Measurements from ENCODE around the gene AFF3. TPM values are rescaled to one million over a fixed set of nuclear protein-coding genes. Genes with fewer than 3 reads are reported as not detected.

The AFF3 gene
- total and polyA plus RNA-seq, 2 donors (not counting 3 experiments of a cell fraction or from before 2014, with no cell fraction given): 0.06 to 0.07 TPM

GRCh38 chr2:99607454-99607853 is 534.9 kb downstream of the AFF3 start:
- H3K4me3 ChIP-seq (replicated peaks in 1 of 3; ENCODE audit: insufficient read depth in 1 of 3, low read depth in 1 of 3, low read length in 3 of 3): no peak overlapping the region
- no peaks in the 10 kb centered on the region for H3K9me1 ChIP-seq (replicated peaks; ENCODE audit: control insufficient read depth, extremely low read depth, insufficient read depth, low read length)
- H3K36me3 ChIP-seq (ENCODE audit: control insufficient read depth in 2 of 2, extremely low read depth in 1 of 2, insufficient read depth in 2 of 2, low read length in 2 of 2): no peaks in the 10 kb centered on the region
- no peak overlapping the region for H2AFZ ChIP-seq (ENCODE audit: low read depth, low read length)
- peaks cover 0 to 6% of the 10 kb centered on the region in 2 experiments for H3K27me3 ChIP-seq (ENCODE audit: control insufficient read depth in 2 of 2, insufficient read depth in 2 of 2, low read length in 2 of 2)
- H3K4me2 ChIP-seq (ENCODE audit: insufficient read depth, low read length): no peak overlapping the region
- no peaks in the 10 kb centered on the region for H3K4me1 ChIP-seq (ENCODE audit: control insufficient read depth, extremely low read depth, insufficient read depth, low read length)
- TF ChIP-seq FOS (IDR thresholded peaks at IDR 0.05; ENCODE audit: borderline replicate concordance, insufficient read depth, low read length): no peak
- TF ChIP-seq MAX (IDR thresholded peaks at IDR 0.05; ENCODE audit: insufficient read depth, insufficient read length): no peak
- no peak overlapping the region for H3K9ac ChIP-seq (replicated peaks; ENCODE audit: extremely low read depth, insufficient read depth, low read length)
- H3K9me3 ChIP-seq (replicated peaks; ENCODE audit: control insufficient read depth, insufficient read depth, low read length): no peaks in the 10 kb centered on the region
- DNase-seq (ENCODE audit: low read depth, low spot score): no peak
- dilution Hi-C loops (cut with MboI; ENCODE audit: extremely low pct_ligation_motif_present, low sequenced_read_pairs) (no loop called here), intact Hi-C loops (cut with micrococcal nuclease) (no loop called here)
- CTCF ChIA-PET: no interaction called here
- no peak overlapping the region for H3K27ac ChIP-seq (ENCODE audit: insufficient read depth, low read depth, low read length)
- peaks cover 2% of the 10 kb centered on the region for H4K20me1 ChIP-seq (replicated peaks; ENCODE audit: control insufficient read depth, extremely low read depth, insufficient read depth, low read length)
- H3K79me2 ChIP-seq (ENCODE audit: control insufficient read depth, insufficient read depth, low read length): no peaks in the 10 kb centered on the region
- FAIRE-seq: no peak
- POLR2A ChIA-PET: no interaction called here
- BruUV-seq (replicated peaks): no TSS peak

- DNase-seq (ENCODE audit: low read depth, low spot score): no peak
These were observed 537.4 kb downstream of the AFF3 start for GRCh38 chr2:99605036-99605435.

More at GRCh38 chr2:99605036-99605435, 537.4 kb downstream of the AFF3 start:
- no peaks in the 10 kb centered on the region for H3K9me1 ChIP-seq (replicated peaks; ENCODE audit: control insufficient read depth, extremely low read depth, insufficient read depth, low read length)
- peaks cover 2% of the 10 kb centered on the region for H4K20me1 ChIP-seq (replicated peaks; ENCODE audit: control insufficient read depth, extremely low read depth, insufficient read depth, low read length)
- peaks cover 9 to 23% of the 10 kb centered on the region in 2 experiments for H3K27me3 ChIP-seq (ENCODE audit: control insufficient read depth in 2 of 2, insufficient read depth in 2 of 2, low read length in 2 of 2)
- no peak overlapping the region for H2AFZ ChIP-seq (ENCODE audit: low read depth, low read length)
- ChIA-PET POLR2A (no interaction called here), CTCF (no interaction called here)
- H3K9ac ChIP-seq (replicated peaks; ENCODE audit: extremely low read depth, insufficient read depth, low read length): no peak overlapping the region
- BruUV-seq (replicated peaks): no TSS peak
- H3K79me2 ChIP-seq (ENCODE audit: control insufficient read depth, insufficient read depth, low read length): no peaks in the 10 kb centered on the region
- no peak for FAIRE-seq
- dilution Hi-C loops (cut with MboI; ENCODE audit: extremely low pct_ligation_motif_present, low sequenced_read_pairs): no loop called here
- TF ChIP-seq EZH2 (IDR thresholded peaks at IDR 0.05; ENCODE audit: borderline replicate concordance, low read depth, low read length, severe bottlenecking): no peak
- TF ChIP-seq, protein P1, sequence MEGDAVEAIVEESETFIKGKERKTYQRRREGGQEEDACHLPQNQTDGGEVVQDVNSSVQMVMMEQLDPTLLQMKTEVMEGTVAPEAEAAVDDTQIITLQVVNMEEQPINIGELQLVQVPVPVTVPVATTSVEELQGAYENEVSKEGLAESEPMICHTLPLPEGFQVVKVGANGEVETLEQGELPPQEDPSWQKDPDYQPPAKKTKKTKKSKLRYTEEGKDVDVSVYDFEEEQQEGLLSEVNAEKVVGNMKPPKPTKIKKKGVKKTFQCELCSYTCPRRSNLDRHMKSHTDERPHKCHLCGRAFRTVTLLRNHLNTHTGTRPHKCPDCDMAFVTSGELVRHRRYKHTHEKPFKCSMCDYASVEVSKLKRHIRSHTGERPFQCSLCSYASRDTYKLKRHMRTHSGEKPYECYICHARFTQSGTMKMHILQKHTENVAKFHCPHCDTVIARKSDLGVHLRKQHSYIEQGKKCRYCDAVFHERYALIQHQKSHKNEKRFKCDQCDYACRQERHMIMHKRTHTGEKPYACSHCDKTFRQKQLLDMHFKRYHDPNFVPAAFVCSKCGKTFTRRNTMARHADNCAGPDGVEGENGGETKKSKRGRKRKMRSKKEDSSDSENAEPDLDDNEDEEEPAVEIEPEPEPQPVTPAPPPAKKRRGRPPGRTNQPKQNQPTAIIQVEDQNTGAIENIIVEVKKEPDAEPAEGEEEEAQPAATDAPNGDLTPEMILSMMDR (IDR thresholded peaks at IDR 0.05; ENCODE audit: extremely low read depth in 1 of 2, insufficient read depth in 1 of 2, low read depth in 1 of 2, low read length in 2 of 2): no peak
- TF ChIP-seq FOS (IDR thresholded peaks at IDR 0.05; ENCODE audit: borderline replicate concordance, insufficient read depth, low read length): no peak
- TF ChIP-seq JUN (IDR thresholded peaks at IDR 0.05; ENCODE audit: borderline replicate concordance, insufficient read depth, insufficient read length, low read depth): no peak
- TF ChIP-seq POLR2A (IDR thresholded peaks at IDR 0.05; ENCODE audit: low read depth, low read length): no peak
- no peak for TF ChIP-seq MYC (IDR thresholded peaks at IDR 0.05; ENCODE audit: low read depth, low read length)
- no peak for TF ChIP-seq POLR2AphosphoS5 (IDR thresholded peaks at IDR 0.05; ENCODE audit: insufficient read depth, low read depth, low read length)
- TF ChIP-seq MAX (IDR thresholded peaks at IDR 0.05; ENCODE audit: insufficient read depth, insufficient read length): no peak
- no peak for TF ChIP-seq GATA2 (IDR thresholded peaks at IDR 0.05; ENCODE audit: insufficient read depth, insufficient read length, low read depth, low read length)
- intact Hi-C loops (cut with micrococcal nuclease): no loop called here
- H3K9me3 ChIP-seq (replicated peaks; ENCODE audit: control insufficient read depth, insufficient read depth, low read length): no peaks in the 10 kb centered on the region
- H3K4me3 ChIP-seq (replicated peaks in 1 of 3; ENCODE audit: insufficient read depth in 1 of 3, low read depth in 1 of 3, low read length in 3 of 3): no peak overlapping the region
- no peaks in the 10 kb centered on the region for H3K36me3 ChIP-seq (ENCODE audit: control insufficient read depth in 2 of 2, extremely low read depth in 1 of 2, insufficient read depth in 2 of 2, low read length in 2 of 2)
- no peaks in the 10 kb centered on the region for H3K4me1 ChIP-seq (ENCODE audit: control insufficient read depth, extremely low read depth, insufficient read depth, low read length)
- H3K4me2 ChIP-seq (ENCODE audit: insufficient read depth, low read length): no peak overlapping the region
- H3K27ac ChIP-seq (ENCODE audit: insufficient read depth, low read depth, low read length): no peak overlapping the region
